ENCODE data around the gene WRAP73. TPM values are rescaled to one million over a fixed set of nuclear protein-coding genes. Genes with fewer than 3 reads are reported as not detected.

WRAP73 gene
- total RNA-seq, 1 donor from 2014 or later: 6.0 TPM

Other genes with a start within 250 kb of the WRAP73 start
- gene ARHGEF16, start 195.4 kb downstream of the WRAP73 start, total RNA-seq (ENCODE audit: insufficient read depth, low replicate concordance): not detected
- 45.3 TPM for gene MEGF6, start 38.6 kb downstream of the WRAP73 start, total RNA-seq (ENCODE audit: insufficient read depth, low replicate concordance)
- gene TPRG1L, start 25.1 kb downstream of the WRAP73 start, total RNA-seq (ENCODE audit: insufficient read depth, low replicate concordance): 14.7 TPM
- not detected for gene TP73, start 2.4 kb upstream of the WRAP73 start, total RNA-seq (ENCODE audit: insufficient read depth, low replicate concordance)
- gene CCDC27, start 102.3 kb upstream of the WRAP73 start, total RNA-seq (ENCODE audit: insufficient read depth, low replicate concordance): 0.24 TPM
- not detected for gene SMIM1, start 122.6 kb upstream of the WRAP73 start, total RNA-seq (ENCODE audit: insufficient read depth, low replicate concordance)
- gene LRRC47, start 146.4 kb upstream of the WRAP73 start, total RNA-seq (ENCODE audit: insufficient read depth, low replicate concordance): 18.5 TPM
- gene CEP104, start 207.1 kb upstream of the WRAP73 start, total RNA-seq (ENCODE audit: insufficient read depth, low replicate concordance): 61.9 TPM
- gene DFFB, start 207.4 kb upstream of the WRAP73 start, total RNA-seq (ENCODE audit: insufficient read depth, low replicate concordance): 15.2 TPM